NCI-H345 treated with DMSO at 0.1 percent for 48 hours (cell line): ENCODE data around the gene TMEM131.
A peak's percentile ranks its signal among the peaks of the same experiment; 100 is the strongest.
"Not testable (repeated sequence)": the region's sequence is repeated elsewhere in the genome, so short reads cannot be mapped to it uniquely, and the experiment has no call there.

Experiments used
- DNase-seq: peaks from one replicate; lab custom pipeline; 2025; ENCODE audit not compliant: unreplicated experiment; lab: John Stamatoyannopoulos, UW

Gene TMEM131

DNA sequence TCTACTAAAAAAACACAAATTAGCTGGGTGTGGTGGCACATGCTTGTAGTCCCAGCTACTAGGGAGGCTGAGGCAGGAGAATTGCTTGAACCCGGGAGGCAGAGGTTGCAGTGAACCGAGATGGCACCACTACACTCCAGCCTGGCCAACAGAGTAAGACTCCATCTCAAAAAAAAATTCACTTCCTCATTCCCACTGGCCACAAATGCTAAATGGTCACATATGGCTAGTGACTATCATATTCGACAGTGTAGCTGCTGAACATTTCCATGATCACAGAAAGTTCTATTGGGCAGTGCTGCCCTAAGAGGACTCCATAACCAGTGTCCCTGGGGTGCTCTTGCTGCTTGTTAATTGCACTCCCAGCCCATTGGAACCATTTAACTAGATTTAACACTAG, 26.3 kb upstream of the TMEM131 start:
- DNase-seq = not testable (repeated sequence)

DNA sequence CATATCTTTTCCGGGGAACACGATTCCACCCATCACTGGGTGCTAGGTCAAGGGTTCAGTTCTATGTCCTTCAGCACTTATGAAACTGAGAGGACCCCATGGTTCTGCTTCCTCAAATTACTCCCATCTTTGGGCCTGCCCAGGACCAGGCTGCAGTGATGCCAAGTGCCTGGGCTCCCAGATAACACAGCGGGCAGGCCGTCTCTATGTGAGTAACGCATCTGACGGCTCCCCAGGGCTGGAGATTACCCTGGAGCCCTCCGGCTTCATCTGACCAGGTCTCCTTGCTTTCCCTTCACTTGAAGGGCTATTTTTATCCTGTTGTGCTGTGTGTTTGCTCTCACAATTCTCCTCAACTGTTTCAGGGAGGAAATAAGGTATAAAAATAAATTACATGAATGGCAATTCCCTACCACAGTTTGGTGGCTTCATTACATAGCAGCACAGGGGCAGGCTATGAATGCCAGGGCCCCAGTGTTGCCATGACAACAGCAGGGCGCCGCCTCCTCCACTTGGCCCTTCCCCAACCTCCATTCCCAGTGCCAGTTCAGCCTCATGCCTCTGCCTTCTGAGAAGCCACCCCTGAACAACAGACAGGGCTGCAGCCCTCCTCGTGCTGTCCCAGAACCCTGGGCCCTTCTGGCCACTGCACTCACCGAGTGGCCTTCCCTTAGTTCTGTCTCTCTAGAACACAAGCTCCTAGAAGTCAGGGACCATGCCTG, 25.4 kb upstream of the TMEM131 start:
- no peak for DNase-seq

DNA sequence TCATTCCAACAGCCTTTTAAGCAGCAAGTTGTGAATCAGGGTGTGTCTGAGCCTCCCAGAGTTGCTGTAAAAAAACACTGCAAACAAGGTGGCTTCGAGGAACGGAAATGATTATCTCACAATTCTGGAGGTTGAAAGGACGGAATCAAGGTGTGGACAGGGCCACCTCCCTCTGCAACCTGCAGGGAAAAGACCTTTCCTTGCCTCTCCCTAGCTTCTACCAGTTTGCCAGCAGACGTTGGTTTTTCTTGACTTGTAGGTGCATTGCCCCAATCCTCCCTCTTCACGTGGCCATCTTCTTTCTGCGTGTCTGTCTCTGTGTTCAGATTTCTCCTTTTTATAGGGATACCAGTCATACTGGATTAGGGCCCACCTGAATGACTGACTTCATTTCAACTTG, 24.8 kb upstream of the TMEM131 start:
- DNase-seq = no peak

DNA sequence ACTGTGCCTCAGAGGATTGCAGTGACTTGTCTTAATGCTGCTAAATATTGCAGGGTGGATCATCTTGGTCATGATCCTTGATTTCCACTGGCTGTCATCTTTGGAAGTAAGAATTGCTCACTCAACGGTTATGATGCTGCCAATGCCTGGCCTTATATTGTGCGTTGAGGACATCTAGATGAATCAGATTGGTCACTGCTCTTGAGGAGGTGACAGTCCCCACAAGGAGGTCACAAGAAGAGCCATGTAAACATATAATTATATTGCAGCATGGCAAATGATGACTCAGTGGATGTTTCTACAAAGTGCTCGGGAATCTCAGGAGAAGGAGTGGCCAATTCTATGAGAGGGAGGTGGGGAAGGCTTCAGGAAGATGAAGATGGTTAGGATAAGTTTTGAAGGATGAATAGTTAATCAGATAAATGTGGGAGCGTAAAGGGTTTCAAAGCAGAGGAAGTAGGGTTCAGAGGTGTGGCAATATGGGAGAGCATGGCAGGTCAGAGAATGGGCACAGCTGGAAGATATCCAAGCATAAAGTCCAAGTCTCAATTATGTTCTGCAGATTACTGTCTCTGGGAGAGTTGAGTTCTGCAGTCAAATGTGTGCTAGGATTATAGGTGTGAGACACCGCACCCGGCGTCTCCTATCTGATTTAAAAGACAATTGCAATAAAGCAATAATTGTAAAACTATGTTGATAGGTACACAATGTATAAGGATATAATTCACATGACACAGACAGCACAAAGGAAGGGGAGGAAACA, 21.3 kb upstream of the TMEM131 start:
- DNase-seq = no peak

DNA sequence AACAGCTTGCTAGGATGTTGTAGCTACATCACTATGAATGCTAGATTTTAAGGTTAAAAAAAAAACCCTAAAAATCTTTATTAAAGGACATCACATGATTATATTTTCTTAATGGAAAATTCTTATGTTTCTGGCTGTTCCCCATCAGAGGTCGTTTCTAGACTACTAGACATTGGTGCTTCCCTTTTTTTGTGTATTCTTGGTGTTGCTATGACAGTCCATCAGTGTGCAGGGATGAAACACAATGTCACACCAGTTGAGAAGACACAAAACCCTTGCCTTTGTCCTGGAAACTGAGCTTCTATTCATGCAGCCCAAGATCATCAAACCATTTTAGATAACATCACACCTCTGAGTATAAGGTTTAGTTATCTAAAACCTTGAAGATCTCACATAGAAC, 19.9 kb upstream of the TMEM131 start:
- no peak for DNase-seq

DNA sequence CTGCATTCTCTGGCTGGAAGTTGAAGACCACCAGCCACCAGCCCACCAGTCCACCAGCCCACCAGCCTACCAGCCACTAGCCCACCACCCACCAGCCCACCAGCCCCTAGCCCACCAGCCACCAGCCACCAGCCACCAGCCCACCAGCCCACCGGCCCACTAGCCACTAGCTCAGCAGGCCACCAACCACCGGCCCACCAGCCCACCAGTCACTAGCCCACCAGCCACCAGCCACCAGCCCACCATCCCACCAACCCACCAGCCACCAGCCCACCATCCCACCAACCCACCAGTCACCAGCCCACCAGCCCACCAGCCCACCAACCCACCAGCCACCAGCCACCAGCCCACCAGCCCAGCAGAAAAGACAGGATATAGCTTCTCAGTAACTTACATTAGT, 18.6 kb upstream of the TMEM131 start:
- DNase-seq = no peak

DNA sequence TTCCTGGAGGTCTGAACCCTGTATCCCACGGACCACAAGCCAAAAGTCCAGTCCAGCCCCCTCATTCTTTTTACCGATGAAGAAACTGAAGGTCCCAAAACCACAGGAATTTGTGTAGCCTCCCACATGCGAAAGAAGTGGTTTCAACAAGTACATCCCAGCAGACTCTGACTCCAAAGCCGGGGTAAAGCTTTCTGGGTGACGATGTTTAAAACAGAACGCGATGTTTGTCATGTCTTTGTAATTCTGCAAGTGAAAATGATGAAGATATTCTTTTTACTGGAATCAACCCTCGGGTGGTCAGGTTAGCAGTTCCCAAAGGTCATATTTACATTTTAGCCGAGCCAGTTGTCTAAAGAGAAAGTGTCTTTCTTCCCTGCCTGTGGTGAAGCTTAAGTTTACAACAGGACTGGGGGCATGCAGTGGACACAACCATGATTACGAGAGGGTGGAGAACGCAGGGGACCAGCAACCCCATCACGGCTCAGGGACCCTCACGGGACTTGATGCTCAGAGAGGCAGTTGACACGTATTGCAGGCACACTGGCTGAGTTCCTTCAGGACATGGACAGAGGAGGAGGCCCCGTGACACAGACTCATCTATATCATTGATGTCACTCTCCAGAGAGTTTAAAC, 17.8 kb upstream of the TMEM131 start:
- no peak for DNase-seq

DNA sequence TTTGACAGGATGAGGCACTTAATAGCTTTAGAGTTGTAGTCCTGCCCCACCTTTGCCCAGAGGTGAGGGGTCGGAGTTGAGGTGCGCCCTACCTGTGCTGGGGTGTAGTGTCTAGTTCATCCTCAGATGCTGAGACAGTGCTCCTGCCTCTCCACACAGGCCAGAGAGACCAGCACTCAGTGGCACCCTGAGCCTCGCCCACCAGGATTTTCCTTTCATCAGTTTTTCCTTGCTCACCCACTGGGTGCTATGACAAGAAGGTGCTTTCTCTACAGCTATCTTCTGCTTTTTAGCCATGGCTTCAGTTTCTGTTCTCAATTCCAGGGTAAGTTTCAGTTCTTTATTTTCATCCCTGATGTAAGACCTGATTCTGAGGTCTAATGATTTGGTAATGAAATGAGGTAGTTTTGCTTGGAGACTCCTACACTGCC, 16.8 kb upstream of the TMEM131 start:
- no peak for DNase-seq

DNA sequence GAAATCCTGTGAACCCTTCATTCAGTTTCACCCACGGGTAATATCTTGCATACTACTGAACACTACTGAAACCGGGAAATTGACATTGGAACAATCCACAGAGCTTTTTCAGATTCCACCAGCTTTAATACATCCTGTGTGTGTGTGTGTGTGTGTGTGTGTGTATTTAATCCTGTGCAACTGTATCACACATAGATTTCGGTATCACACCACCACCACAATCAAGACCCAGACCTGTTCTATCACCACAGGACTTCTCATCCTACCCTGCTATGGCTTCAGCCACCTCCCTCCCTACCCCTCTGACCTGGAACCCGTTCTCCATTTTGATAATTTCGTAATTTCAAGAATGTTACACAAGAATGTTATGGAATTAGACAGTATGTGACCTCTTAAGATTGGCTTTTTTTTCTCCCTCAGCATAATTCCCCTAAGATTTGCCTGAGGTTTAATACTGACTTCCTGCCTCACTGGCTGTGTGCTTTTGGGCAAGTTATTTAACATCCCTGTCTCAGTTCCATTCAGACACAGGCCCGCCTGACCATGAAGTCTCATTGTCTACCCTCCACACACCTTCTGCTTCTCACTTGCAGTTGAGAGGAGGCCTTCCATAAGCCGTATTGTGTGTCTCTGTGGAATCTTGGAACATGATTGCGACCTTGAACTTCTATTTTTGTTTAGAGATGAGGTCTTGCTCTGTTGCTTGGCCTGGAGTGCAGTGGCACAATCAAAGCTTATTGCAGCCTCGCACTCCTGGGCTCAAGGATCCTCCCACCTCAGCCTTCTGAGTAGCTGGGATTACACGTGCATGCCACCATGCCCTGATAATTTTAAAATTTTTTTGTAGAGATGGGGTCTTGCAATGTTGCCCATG, 14.4 kb upstream of the TMEM131 start:
- DNase-seq = no peak

DNA sequence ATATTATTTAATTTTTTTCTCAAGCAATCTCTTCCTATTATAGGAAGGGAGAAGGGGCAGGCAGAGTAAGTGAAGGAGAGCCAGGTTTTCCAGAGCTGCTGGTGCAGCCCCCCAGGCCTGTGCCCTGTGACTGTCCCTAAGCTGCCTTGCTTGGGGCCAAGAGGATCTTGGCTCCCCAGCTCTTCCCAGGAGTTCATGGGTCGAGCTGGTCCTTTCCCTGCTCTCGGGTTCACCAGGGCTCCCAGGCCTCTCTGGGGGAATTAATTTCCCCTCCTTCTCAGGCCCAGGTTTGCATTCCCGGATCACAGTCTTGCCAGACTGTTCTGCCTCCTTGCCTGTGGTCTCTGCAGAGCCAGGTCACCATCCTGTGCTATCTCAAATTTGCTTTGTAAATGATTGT, 12.7 kb upstream of the TMEM131 start:
- no peak for DNase-seq

DNA sequence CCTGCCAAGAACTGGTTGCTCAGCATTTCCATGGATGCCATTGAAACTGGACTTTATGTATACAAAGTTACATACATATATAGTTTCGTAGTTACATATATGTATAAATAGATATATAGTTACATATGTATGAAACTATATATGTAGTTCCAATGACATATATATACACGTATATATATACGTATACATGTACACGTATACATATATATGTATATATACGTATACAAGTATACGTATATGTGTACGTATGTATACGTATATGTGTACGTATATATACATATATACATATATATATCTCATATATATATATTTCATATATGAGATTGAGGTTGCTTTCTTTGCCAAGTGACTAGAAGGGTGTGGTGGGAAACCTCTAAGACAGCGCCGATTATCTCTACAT, 10.6 kb upstream of the TMEM131 start:
- DNase-seq = no peak

DNA sequence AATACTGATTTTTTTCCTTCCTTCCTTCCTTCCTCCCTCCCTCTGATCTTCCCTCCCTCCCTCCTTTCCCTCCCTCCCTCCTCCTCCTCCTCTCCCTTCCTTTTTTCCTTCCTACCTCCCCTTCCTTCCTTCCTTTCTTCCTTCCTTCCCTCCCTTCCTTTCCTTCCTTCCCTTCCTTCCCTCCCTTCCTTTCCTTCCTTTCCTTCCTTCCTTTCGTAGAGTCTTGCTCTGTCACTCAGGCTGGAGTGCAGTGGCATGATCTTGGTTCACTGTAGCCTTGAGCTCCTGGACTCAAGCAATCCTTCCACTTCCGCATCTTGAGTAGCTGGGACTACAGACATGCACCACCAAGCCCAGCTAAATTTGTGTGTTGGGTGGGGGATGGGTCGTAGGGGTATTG, 8.9 kb upstream of the TMEM131 start:
- DNase-seq = no peak

DNA sequence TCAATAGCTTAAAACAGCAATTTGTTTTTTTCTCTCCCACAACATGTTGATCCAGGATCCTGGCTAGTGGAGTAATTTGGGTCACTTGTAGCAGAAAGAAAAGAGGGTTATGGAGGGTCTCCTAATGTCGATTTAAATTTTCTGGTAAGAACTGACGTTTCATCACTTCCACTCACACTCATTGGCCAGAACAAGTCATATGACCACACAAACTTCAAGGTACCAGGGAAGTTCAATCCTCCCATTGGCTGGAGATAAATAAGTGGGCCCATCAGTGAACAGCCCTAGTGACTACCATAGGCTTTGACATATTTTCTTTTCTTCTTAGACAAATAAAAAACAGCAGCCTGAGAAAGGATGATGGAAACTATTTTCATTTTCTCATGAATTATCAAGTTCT, 8.3 kb upstream of the TMEM131 start:
- no peak for DNase-seq

DNA sequence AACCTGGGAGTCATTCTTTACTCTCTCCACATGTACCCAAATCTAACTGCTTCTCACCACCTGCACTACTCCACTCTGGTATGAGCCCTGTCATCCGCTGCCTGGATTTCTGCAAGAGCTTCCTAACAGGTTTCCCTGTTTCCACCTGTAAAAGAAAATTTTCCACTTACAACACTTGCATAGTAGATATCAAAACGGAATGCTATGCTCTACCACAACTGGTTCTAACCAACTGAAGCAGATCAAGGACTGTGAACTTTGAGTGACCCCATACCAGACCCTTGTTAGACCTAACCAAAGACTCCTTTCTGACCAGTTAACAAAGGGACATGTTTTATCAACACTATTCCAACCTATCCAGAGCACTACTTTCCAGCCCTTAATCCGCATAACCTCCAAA, 3.8 kb upstream of the TMEM131 start:
- no peak for DNase-seq

DNA sequence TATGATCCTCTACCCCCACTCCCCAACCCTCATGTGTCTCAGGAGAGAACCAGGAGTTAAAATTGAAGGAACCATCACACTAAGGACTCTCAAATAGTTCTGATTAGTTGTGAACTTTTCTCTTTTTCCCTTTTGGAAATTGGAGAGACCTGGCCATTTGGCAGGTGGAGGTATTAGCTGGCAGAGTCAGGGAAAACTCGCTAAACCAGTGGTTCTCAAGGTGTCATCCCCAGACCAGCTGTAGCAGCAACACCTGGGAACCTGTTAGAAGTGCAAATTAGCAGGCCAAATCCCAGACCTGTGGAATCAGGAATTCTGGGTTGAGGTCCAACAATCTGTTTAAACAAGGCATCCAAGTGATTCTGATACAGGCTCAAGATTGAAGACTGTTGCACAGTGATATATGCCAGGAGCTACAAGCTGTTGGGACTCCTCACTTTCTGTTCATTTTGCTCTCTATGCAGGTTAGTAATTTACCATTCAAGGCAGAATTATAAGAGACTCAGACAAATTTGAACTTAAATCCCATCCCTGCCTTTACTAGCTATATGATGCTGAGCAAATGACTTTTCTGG, 2.8 kb upstream of the TMEM131 start:
- peak; percentile 60 for DNase-seq

DNA sequence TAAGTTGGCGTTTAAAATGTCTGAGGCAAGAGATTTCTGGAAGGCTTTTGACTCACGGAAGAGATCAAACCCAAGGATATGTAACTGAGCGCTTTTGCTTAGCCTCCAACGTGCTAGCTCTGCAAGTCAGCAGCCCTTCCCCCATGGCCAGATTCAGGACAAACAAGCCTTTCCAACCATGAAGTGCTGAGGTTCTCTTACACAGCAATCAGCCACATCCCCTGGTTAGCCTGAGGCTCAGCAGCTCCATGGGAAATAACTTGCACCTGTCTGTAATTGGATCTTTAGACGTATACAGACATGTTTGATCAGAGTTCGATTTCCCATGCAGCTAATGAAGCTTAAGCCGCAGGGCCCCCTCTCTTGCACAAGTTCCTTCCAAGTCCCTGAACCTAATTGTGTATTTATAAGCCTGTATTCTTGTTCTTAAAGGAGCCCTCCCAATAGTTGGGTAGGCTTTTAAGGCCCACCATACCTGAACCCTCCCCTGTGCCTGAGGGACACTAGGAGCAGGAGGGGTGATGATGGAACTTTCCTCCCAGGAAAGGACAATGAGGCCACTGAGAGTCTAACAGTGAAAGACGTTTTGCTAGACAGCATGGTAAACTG, 2.1 kb upstream of the TMEM131 start:
- DNase-seq = peak; percentile 89

DNA sequence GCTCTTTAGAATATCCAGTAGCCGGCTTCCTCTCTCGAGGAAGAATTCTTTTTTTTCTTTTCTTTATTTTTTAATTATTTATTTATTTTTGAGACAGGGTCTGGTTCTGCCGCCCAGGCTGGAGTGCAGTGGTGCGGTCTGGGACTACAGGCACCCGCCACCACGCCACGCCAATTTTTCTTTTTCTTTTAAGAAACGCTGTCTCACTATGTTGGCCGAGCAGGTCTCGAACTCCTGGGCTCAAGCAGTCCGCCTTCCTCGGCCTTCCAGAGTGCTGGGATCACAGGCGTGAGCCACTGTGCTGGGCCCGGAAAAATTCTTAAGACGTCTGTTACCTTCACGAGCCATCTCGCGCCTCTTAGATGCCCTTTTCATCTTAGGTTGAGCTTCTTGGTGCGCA, 931 bp upstream of the TMEM131 start:
- no peak for DNase-seq

DNA sequence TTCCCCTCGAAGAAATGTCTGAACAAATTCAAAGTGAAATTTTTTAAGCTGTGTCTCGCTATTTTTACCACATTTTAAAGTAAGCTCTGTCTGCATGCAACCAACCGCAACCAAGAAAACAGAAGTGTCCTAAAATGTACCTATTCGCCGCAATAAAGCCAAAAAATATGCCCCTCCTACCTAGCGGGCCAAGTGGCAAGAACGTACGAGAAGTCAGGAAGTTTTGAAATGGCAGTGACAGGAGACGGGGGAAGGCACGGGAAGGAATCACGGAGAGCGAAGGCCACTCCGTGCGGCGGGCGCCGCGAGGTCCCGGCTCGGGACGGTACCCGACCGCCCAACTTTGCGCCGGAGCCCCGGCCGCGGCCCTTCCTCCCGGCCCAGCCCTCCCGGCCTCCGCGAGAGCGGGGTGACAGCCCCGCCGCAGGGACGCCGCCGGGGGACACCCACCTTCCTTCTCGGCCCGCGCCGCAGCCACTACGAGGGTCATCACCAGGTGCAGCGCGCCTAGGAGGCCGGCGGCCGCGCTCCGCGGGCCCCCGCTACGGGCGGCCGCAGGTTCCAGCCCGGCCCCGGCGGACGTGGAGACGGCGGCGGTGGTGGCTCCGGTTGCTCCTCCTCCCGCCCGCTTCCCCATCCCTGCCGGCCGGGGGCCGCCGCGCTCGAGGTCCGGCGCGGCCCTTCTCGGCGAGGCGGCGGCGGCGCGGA, 568 bp downstream of the TMEM131 start:
- DNase-seq = peak; percentile 21

DNA sequence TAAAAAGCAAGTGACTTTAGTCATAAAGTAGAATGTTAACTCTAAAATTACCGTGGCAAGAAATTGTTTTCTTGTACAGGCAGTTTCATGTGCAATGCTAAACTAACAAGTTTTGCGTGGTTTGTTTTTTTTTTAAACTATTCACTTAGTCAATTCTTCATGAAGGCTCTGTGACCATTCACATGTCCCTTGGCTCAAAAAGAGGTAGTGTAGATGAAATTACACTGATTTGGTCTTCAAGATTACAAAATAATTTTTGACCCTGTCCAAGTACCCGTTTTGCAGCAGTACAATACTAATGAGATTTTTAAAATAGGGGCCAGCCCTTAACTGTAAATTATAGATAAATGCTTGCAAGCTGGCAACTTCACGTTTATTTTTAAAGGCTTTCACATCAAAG, 1.3 kb downstream of the TMEM131 start:
- DNase-seq = no peak

DNA sequence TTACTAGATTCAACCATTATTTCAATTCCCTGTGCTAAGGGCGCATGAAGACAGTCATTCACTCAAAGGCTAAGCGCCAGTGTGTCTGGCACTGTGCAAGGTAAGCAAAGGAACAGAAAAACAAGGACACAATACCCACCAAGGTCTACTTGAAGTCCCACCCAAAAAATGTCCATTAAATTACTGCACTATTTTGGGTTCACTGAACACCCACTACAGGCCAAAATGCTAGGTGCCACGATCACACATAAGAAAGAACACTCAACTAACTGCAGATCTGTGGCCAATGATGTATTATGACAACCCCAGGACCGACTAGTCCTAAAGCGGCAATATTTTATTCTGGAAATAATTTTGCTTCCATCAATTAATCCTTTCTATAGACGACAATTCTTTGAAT, 1.8 kb downstream of the TMEM131 start:
- no peak for DNase-seq
